Subcutaneous adipose tissue (tissue), 4 donors: ENCODE measurements around the gene PLGRKT. TPM values are rescaled to one million over a fixed set of nuclear protein-coding genes. Genes with fewer than 3 reads are reported as not detected.

Experiments
- CTCF ChIP-seq: fragments of 450-650 bp; IDR thresholded peaks from one replicate; pipeline ENCODE4 v1.5.1; 2016; ENCODE audit warnings: low read depth, mild to moderate bottlenecking, control low read depth, antibody characterized with exemption, moderate library complexity
- total RNA-seq, 4 donors: library from RNA; depleted of rRNA; stranded (reverse); fragments of >200 nt; gene quantifications; one replicate each; pipeline ENCODE4 v1.1.0, GENCODE V29; 2016

PLGRKT gene
- total RNA-seq, 4 donors from 2014 or later, result 10.2 to 17.8 (median 13.8) TPM

GRCh38 chr9:5395428-5395827 lies 42.3 kb downstream of the PLGRKT start:
- TF ChIP-seq CTCF, result no peak

GRCh38 chr9:5393497-5393896 lies 44.2 kb downstream of the PLGRKT start:
- no peak for TF ChIP-seq CTCF

GRCh38 chr9:5392285-5392684 lies 45.4 kb downstream of the PLGRKT start:
- TF ChIP-seq CTCF, result no peak

GRCh38 chr9:5389109-5389732 lies 48.5 kb downstream of the PLGRKT start:
- no peak for TF ChIP-seq CTCF

- no peak for TF ChIP-seq CTCF
Measured at GRCh38 chr9:5388026-5388819, 49.5 kb downstream of the PLGRKT start.

- TF ChIP-seq CTCF, result no peak
Measured at GRCh38 chr9:5384436-5384835, 53.3 kb downstream of the PLGRKT start.

- TF ChIP-seq CTCF, result no peak
Measured at GRCh38 chr9:5382479-5382878, 55.2 kb downstream of the PLGRKT start.
